Left renal cortex interstitium (tissue), 4 donors: ENCODE results near the gene MLLT6. TPM values are rescaled to one million over a fixed set of nuclear protein-coding genes. Genes with fewer than 3 reads are reported as not detected.

Experiments used
- DNase-seq, 4 donors: peaks; one replicate each; pipeline ENCODE4 v3.0.0-alpha.2; 2013; ENCODE audit warnings: low read depth in 4 of 4, low spot score in 2 of 4, missing footprints in 1 of 4
- polyA plus RNA-seq, 4 donors: library from polyadenylated mRNA; unstranded; fragments of 120-200 nt; gene quantifications; one replicate each; pipeline ENCODE4 v1.2.1, GENCODE V29; 2013; ENCODE audit not compliant: insufficient read length in 4 of 4

The MLLT6 gene
- polyA plus RNA-seq, 4 donors: 57.8 to 152 (median 104) TPM

DNA sequence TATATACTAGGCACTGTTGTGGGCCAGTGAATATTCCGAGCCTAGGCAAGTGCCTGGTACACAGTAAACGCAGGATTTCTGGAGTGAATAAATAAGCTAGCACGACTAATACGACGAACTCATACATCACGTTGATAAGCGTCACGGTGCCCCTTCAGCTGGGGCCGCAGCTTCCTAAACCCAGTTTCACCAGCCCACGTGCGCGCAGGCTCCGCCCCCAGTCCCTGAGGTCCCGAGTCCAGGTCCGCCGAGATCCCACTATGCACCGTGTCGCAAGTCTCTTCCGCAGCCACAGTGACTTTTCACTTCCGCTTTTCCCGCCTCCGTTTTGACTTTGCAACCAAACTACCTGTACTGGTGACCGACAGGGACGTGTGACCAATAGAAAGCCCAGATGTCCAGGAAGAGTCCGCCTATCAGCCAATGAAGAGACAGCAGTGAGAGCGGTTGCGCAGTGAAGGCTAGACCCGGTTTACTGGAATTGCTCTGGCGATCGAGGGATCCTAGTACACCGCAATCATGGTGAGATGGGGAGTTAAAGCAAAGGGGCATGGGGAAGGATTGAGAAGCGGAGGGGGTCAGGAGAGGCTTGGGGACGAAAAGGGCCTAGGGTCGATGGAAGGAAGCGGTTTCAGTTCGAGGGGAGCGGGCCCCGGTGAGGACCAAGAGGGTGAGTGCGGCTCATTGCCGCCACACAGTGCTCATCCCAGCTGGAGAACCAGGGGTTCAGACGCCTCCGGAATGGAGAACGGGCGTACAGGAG is 47.4 kb downstream of the MLLT6 start, which contains the start of gene PSMB3:
TSS of gene PSMB3 (plus strand) at position 434 of the 763 bp plus-strand sequence. CDS start at position 520, 86 bp downstream.
- peak; percentile 94 to 98 (median 96) for DNase-seq

DNA sequence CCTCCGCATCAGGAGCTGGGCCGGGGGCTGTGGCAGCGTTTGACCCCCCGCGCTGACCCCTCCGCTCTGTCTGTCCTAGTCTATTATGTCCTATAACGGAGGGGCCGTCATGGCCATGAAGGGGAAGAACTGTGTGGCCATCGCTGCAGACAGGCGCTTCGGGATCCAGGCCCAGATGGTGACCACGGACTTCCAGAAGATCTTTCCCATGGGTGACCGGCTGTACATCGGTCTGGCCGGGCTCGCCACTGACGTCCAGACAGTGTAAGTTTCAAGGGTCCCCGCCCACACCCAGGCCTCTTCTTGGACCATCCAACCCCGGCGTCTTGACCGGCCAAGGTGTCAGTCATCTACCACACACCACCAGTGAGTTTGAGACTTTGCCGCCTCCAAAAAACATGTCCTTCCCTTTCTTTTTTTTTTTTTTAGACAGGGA is 48.0 kb downstream of the MLLT6 start:
- no peak for DNase-seq

DNA sequence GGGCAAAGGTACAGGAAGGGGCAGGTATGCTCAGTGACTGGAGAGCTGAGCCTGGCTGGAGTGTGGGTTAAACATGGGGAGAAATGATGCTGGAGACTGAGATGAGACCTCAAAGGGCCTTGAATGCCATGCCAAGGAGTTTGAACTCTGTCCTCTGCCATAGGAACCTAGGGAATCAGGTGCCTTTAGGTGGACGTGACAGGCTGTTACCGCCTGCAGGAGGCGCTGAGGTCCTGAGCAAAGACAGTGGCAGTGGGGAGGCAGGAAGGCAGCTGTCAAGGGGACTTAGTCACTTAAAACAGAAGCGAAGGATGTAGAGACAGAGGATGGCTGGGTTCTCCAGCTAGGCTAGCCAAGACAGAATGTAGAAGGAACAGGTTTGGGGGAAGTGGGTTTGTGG is 56.5 kb downstream of the MLLT6 start:
- DNase-seq: no peak

DNA sequence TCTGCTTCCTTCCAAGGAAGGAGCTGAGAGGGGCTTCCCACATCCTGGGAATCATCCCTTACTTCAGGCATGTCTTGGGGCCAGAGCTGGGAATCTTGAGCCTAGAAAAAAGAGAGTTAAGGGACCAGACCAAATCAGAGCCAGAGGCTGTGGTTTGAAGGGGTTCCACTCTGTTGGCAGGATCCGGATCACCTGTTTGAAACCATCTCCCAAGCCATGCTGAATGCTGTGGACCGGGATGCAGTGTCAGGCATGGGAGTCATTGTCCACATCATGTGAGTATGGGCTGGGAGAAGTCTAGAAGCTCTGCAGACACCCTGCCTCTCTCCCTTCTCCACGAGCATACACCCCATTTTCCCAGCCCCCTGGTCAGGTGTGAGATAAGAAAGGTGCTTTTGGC is 57.2 kb downstream of the MLLT6 start:
- no peak for DNase-seq

DNA sequence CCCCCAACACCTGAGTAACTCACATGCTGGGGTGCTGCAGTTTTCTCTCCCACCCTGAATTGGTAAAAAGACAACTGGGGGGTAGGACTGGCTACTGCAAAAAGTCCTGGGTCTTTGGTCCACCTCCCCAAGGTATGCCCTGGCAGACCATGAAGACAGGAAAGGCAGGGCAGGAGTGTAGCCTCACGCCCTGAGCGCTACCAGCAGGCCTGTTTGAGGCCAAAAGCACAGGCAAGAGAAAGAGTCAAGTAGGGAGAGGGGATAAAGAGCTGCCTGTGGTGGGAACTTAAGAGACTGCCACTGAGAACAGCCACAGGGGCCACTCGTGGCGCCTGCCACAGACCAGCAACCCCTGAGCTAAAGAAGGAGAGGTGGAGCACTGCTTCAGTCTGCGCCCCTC is 61.3 kb downstream of the MLLT6 start:
- DNase-seq: no peak

DNA sequence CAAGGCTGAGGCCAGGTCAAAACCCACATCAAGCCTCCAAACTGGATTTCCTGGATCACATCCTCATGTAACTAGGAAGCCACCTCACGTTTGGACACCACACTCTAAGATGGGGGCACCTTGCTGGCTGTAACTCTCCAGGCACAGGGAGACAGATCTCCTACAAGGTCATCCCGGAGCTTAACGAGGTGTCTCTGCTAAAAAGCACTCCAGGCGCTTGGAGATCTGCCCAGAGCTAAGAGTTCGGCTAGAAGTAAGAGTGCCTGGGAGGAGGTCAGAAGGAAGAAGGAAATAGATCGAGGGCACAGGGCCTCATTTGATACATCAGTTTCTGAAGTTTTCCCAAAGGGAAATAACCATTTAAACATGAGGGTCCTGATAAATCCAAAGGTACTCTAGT is 63.3 kb downstream of the MLLT6 start:
- DNase-seq: no peak

DNA sequence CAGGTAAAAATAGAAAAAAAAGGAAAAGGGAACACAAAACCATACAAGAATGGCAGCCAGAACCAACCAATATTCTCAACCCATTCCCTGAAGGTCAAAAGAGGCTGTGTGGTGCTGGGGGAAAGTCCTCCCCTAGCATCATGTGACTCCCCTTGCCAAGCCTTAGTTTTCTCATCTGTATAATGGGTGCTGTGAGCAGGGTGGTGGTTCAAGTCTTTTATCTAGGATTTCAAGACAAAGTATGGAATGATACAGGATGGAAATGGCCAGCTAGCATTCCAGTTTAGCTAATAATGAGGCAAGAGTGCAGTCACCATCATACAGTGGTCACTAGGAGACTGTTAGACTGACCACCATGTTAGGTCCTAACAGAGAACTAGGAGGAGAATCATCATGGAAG is 68.2 kb downstream of the MLLT6 start:
- no peak for DNase-seq

DNA sequence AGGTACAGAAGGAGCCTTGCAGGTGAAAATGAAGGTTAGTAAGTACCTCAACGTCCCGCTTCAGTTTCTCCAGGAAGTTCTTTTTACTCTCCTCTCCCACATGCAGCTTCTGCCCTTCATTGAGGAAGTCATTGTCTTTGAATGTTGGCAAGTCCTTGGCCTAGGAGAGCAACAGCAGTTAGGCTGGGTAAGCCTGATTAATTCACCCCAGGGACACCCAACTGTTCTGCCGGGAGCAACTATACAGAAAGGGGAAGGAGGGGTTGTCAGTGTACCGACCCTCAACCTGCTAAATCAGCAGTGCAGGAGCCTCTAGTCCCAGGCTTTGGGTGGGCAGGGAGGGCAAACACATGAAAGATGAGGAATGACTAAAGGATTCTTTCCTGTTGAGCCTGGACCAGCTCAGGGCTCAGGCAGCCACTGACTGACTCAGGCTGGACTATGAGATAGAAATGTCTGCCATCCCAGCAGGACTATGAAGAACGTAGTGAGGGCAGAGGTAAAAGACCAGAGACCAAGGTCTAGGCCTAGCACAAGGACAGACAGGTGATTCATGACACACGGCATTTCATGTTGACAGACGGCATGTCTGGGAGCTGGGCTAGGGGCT is 72.7 kb downstream of the MLLT6 start:
- DNase-seq: no peak

Other genes with a start within 250 kb of the MLLT6 start
- gene SRCIN1, start 99.3 kb upstream of the MLLT6 start, polyA plus RNA-seq: 1 to 10 TPM; 2.5 to 7.6 (median 4.7) TPM
- 1 to 10 TPM; 1.3 to 1.7 (median 1.5) TPM for gene EPOP, start 30.3 kb upstream of the MLLT6 start, polyA plus RNA-seq
- gene CISD3, start 25.1 kb downstream of the MLLT6 start, polyA plus RNA-seq: 10 to 100 TPM; 10.3 to 17.2 (median 13.3) TPM
- 100 to 1,000 TPM in 1 of 4 donors, 10 to 100 TPM in 3; 59.6 to 102 (median 86.8) TPM for gene PCGF2, start 43.1 kb downstream of the MLLT6 start, polyA plus RNA-seq
- gene PSMB3, start 47.5 kb downstream of the MLLT6 start, polyA plus RNA-seq: 100 to 1,000 TPM; 104 to 137 (median 125) TPM
- 10 to 100 TPM; 72.3 to 87.0 (median 76.9) TPM for gene PIP4K2B, start 94.3 kb downstream of the MLLT6 start, polyA plus RNA-seq
- 10 to 100 TPM; 21.8 to 31.1 (median 29.1) TPM for gene CWC25, start 120.0 kb downstream of the MLLT6 start, polyA plus RNA-seq
- gene RPL23, start 148.4 kb downstream of the MLLT6 start, polyA plus RNA-seq: 1,000 to 10,000 TPM; 2,198 to 3,027 (median 2,568) TPM
- 100 to 1,000 TPM; 140 to 161 (median 151) TPM for gene LASP1, start 164.8 kb downstream of the MLLT6 start, polyA plus RNA-seq